ENCODE data around the gene CSNK2A1.
"Not testable (repeated sequence)": the region's sequence is repeated elsewhere in the genome, so short reads cannot be mapped to it uniquely, and the experiment has no call there.

Gene CSNK2A1

GRCh38 chr20:584161-584970, 40.8 kb upstream of the CSNK2A1 start:
- DNase-seq (ENCODE audit: low read depth) = peak; percentile 27
- TF ChIP-seq CTCF (IDR thresholded peaks at IDR 0.05; ENCODE audit: insufficient read depth, low read depth, low read length, missing control alignments) = no peak
- H3K4me3 ChIP-seq (ENCODE audit: low read depth, low read length) = no peak overlapping the region

- no peak for DNase-seq (ENCODE audit: low read depth)
- no peak for TF ChIP-seq CTCF (IDR thresholded peaks at IDR 0.05; ENCODE audit: insufficient read depth, low read depth, low read length, missing control alignments)
- no peak overlapping the region for H3K4me3 ChIP-seq (ENCODE audit: low read depth, low read length)
Observed at GRCh38 chr20:582204-582603, 38.6 kb upstream of the CSNK2A1 start.

GRCh38 chr20:578940-579690, 35.5 kb upstream of the CSNK2A1 start:
- not testable (repeated sequence) for DNase-seq (ENCODE audit: low read depth)

GRCh38 chr20:577167-577791, 33.7 kb upstream of the CSNK2A1 start:
- DNase-seq (ENCODE audit: low read depth) = peak; percentile 54
- peak; percentile 38 for TF ChIP-seq CTCF (IDR thresholded peaks at IDR 0.05; ENCODE audit: insufficient read depth, low read depth, low read length, missing control alignments)
- no peak overlapping the region for H3K4me3 ChIP-seq (ENCODE audit: low read depth, low read length)

More at GRCh38 chr20:578940-579690, 35.5 kb upstream of the CSNK2A1 start:
- not testable (repeated sequence) for H3K4me3 ChIP-seq (ENCODE audit: low read depth, low read length)

- no peak overlapping the region for H3K4me3 ChIP-seq (ENCODE audit: low read depth, low read length)
- no peak for DNase-seq (ENCODE audit: low read depth)
- no peak for TF ChIP-seq CTCF (IDR thresholded peaks at IDR 0.05; ENCODE audit: insufficient read depth, low read depth, low read length, missing control alignments)
Observed at GRCh38 chr20:576156-576555, 32.6 kb upstream of the CSNK2A1 start.

GRCh38 chr20:575230-575629, 31.6 kb upstream of the CSNK2A1 start:
- H3K4me3 ChIP-seq (ENCODE audit: low read depth, low read length) = no peak overlapping the region
- no peak for TF ChIP-seq CTCF (IDR thresholded peaks at IDR 0.05; ENCODE audit: insufficient read depth, low read depth, low read length, missing control alignments)
- DNase-seq (ENCODE audit: low read depth) = no peak

- TF ChIP-seq CTCF (IDR thresholded peaks at IDR 0.05; ENCODE audit: insufficient read depth, low read depth, low read length, missing control alignments) = no peak
- DNase-seq (ENCODE audit: low read depth) = no peak
- no peak overlapping the region for H3K4me3 ChIP-seq (ENCODE audit: low read depth, low read length)
Observed at GRCh38 chr20:574297-574942, 30.8 kb upstream of the CSNK2A1 start.
